ENCODE results near the gene KCNMA1.
"Not testable (repeated sequence)": the region's sequence is repeated elsewhere in the genome, so short reads cannot be mapped to it uniquely, and the experiment has no call there.

Gene KCNMA1

GRCh38 chr10:77637532-77638320 is at the start of gene KCNMA1:
TSS of gene KCNMA1 (minus strand) at chr10:77637808.
- no peak for DNase-seq (ENCODE audit: low read depth in 2 of 2)

- DNase-seq (ENCODE audit: low read depth in 2 of 2) = no peak
Observed at GRCh38 chr10:77686650-77687417, 49.2 kb upstream of the KCNMA1 start.

- DNase-seq (ENCODE audit: low read depth in 2 of 2) = no peak
Observed at GRCh38 chr10:77686096-77686495, 48.5 kb upstream of the KCNMA1 start.

GRCh38 chr10:77685432-77685831 is 47.8 kb upstream of the KCNMA1 start:
- DNase-seq (ENCODE audit: low read depth in 2 of 2) = no peak

GRCh38 chr10:77683088-77683432 is 45.5 kb upstream of the KCNMA1 start:
- not testable (repeated sequence) for DNase-seq (ENCODE audit: low read depth in 2 of 2)

- DNase-seq (ENCODE audit: low read depth in 2 of 2) = no peak
Observed at GRCh38 chr10:77682393-77683087, 44.9 kb upstream of the KCNMA1 start.

- no peak for DNase-seq (ENCODE audit: low read depth in 2 of 2)
Observed at GRCh38 chr10:77681839-77682238, 44.2 kb upstream of the KCNMA1 start.

- DNase-seq (ENCODE audit: low read depth in 2 of 2) = no peak
Observed at GRCh38 chr10:77680811-77681210, 43.2 kb upstream of the KCNMA1 start.

GRCh38 chr10:77680065-77680464 is 42.5 kb upstream of the KCNMA1 start:
- DNase-seq (ENCODE audit: low read depth in 2 of 2) = no peak

- no peak for DNase-seq (ENCODE audit: low read depth in 2 of 2)
Observed at GRCh38 chr10:77679217-77679616, 41.6 kb upstream of the KCNMA1 start.

GRCh38 chr10:77678146-77678545 is 40.5 kb upstream of the KCNMA1 start:
- no peak for DNase-seq (ENCODE audit: low read depth in 2 of 2)

- DNase-seq (ENCODE audit: low read depth in 2 of 2) = no peak
Observed at GRCh38 chr10:77675347-77675746, 37.7 kb upstream of the KCNMA1 start.

GRCh38 chr10:77673515-77674140 is 36.0 kb upstream of the KCNMA1 start:
- no peak for DNase-seq (ENCODE audit: low read depth in 2 of 2)

- DNase-seq (ENCODE audit: low read depth in 2 of 2) = no peak
Observed at GRCh38 chr10:77673101-77673500, 35.5 kb upstream of the KCNMA1 start.

GRCh38 chr10:77671594-77672252 is 34.1 kb upstream of the KCNMA1 start:
- no peak for DNase-seq (ENCODE audit: low read depth in 2 of 2)

- no peak for DNase-seq (ENCODE audit: low read depth in 2 of 2)
Observed at GRCh38 chr10:77670817-77671443, 33.3 kb upstream of the KCNMA1 start.

GRCh38 chr10:77669892-77670291 is 32.3 kb upstream of the KCNMA1 start:
- no peak for DNase-seq (ENCODE audit: low read depth in 2 of 2)

- DNase-seq (ENCODE audit: low read depth in 2 of 2) = no peak
Observed at GRCh38 chr10:77667426-77668324, 30.1 kb upstream of the KCNMA1 start.

- DNase-seq (ENCODE audit: low read depth in 2 of 2) = no peak
Observed at GRCh38 chr10:77666821-77667220, 29.2 kb upstream of the KCNMA1 start.

GRCh38 chr10:77664696-77665095 is 27.1 kb upstream of the KCNMA1 start:
- no peak for DNase-seq (ENCODE audit: low read depth in 2 of 2)

Measured in stimulated activated CD4-positive, alpha-beta T cell treated with anti-CD3 and anti-CD28 coated beads, Interleukin-1b, Interleukin-23, amount 100 ng/mL, for 1 hour (primary cell).